ENCODE measurements around the gene SORCS1. TPM values are rescaled to one million over a fixed set of nuclear protein-coding genes. Genes with fewer than 3 reads are reported as not detected.

Gene SORCS1
- total and polyA plus RNA-seq, 2 experiments from 2014 or later: 2.9 to 8.9 TPM

DNA sequence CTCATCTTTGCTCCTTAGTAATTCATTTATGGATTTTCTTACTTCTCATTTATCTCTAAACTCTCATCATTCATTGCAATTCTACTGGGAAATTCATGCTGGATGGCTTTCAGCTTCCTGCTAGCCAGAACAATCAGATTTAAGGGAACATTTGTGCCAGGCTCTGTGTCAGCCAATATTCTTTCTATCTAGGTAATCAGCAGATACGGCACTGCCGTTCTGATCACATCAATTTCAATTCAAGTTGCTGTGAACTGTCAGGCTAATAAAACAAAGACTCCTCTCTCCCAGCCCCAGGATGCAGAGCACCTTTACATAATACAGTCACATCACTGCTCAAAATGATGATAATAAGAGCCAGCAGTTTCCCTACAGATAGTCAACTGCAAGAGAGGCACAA lies 468.3 kb downstream of the SORCS1 start (continued):
- TF ChIP-seq, protein P1, sequence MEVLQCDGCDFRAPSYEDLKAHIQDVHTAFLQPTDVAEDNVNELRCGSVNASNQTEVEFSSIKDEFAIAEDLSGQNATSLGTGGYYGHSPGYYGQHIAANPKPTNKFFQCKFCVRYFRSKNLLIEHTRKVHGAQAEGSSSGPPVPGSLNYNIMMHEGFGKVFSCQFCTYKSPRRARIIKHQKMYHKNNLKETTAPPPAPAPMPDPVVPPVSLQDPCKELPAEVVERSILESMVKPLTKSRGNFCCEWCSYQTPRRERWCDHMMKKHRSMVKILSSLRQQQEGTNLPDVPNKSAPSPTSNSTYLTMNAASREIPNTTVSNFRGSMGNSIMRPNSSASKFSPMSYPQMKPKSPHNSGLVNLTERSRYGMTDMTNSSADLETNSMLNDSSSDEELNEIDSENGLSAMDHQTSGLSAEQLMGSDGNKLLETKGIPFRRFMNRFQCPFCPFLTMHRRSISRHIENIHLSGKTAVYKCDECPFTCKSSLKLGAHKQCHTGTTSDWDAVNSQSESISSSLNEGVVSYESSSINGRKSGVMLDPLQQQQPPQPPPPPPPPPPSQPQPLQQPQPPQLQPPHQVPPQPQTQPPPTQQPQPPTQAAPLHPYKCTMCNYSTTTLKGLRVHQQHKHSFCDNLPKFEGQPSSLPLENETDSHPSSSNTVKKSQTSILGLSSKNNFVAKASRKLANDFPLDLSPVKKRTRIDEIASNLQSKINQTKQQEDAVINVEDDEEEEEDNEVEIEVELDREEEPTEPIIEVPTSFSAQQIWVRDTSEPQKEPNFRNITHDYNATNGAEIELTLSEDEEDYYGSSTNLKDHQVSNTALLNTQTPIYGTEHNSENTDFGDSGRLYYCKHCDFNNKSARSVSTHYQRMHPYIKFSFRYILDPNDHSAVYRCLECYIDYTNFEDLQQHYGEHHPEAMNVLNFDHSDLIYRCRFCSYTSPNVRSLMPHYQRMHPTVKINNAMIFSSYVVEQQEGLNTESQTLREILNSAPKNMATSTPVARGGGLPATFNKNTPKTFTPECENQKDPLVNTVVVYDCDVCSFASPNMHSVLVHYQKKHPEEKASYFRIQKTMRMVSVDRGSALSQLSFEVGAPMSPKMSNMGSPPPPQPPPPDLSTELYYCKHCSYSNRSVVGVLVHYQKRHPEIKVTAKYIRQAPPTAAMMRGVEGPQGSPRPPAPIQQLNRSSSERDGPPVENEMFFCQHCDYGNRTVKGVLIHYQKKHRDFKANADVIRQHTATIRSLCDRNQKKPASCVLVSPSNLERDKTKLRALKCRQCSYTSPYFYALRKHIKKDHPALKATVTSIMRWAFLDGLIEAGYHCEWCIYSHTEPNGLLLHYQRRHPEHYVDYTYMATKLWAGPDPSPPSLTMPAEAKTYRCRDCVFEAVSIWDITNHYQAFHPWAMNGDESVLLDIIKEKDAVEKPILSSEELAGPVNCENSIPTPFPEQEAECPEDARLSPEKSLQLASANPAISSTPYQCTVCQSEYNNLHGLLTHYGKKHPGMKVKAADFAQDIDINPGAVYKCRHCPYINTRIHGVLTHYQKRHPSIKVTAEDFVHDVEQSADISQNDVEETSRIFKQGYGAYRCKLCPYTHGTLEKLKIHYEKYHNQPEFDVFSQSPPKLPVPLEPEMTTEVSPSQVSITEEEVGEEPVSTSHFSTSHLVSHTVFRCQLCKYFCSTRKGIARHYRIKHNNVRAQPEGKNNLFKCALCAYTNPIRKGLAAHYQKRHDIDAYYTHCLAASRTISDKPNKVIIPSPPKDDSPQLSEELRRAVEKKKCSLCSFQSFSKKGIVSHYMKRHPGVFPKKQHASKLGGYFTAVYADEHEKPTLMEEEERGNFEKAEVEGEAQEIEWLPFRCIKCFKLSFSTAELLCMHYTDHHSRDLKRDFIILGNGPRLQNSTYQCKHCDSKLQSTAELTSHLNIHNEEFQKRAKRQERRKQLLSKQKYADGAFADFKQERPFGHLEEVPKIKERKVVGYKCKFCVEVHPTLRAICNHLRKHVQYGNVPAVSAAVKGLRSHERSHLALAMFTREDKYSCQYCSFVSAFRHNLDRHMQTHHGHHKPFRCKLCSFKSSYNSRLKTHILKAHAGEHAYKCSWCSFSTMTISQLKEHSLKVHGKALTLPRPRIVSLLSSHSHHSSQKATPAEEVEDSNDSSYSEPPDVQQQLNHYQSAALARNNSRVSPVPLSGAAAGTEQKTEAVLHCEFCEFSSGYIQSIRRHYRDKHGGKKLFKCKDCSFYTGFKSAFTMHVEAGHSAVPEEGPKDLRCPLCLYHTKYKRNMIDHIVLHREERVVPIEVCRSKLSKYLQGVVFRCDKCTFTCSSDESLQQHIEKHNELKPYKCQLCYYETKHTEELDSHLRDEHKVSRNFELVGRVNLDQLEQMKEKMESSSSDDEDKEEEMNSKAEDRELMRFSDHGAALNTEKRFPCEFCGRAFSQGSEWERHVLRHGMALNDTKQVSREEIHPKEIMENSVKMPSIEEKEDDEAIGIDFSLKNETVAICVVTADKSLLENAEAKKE (CRISPR knock-in tag; IDR thresholded peaks at IDR 0.05): no peak
- no peak for TF ChIP-seq JUNB (IDR thresholded peaks at IDR 0.05; ENCODE audit: unreplicated experiment)

DNA sequence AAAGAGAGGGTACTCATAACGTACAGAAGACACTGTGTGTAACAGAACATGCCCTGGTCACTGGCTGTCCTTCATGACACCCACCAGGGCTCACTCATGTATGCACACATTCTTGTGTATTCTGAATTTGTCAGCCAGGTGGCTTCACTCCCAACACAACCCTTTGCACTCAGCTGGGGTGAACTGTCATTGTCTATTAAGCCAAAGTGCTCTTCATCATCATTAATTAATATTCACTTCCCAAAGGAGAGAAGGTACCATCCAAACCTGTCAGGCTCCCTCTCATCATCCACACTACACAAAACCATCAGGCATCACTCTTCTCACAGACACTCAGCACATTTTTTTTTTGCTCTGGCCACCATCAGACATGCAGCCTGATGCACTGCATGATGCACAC lies 469.8 kb downstream of the SORCS1 start:
- DNase-seq (ENCODE audit: low spot score): no peak
- Histone ChIP-seq H2AFZ (no peak overlapping the region), H3F3A (replicated peaks; ENCODE audit: low read depth) (no peaks in the 10 kb centered on the region), H3K79me2 (replicated peaks; ENCODE audit: insufficient read depth) (no peaks in the 10 kb centered on the region), H3K36me3 (ENCODE audit: insufficient read depth) (no peaks in the 10 kb centered on the region), H3K4me3 (no peak overlapping the region), H3K4me1 (ENCODE audit: insufficient read depth) (no peaks in the 10 kb centered on the region), H3K4me2 (no peak overlapping the region), H3K27me3 (ENCODE audit: insufficient read depth) (no peaks in the 10 kb centered on the region), H3K27ac (ENCODE audit: low read depth) (no peak overlapping the region), H3K9me2 (ENCODE audit: insufficient read depth) (no peaks in the 10 kb centered on the region), H4K20me1 (replicated peaks; ENCODE audit: insufficient read depth) (no peaks in the 10 kb centered on the region)
- no peak overlapping the region for H3K27ac Mint-ChIP-seq
- H3K36me3 Mint-ChIP-seq (ENCODE audit: low read depth): no peaks in the 10 kb centered on the region
- peaks cover 11% of the 10 kb centered on the region; the same call in 2 of the 3 replicates for H3K4me1 Mint-ChIP-seq
- no peak for ATAC-seq
- peaks cover 5% of the 10 kb centered on the region for H3K27me3 Mint-ChIP-seq (ENCODE audit: insufficient read depth, low read depth, poor library complexity)
- no peak overlapping the region for H3K4me3 Mint-ChIP-seq
- H3K9me3 Mint-ChIP-seq: no peaks in the 10 kb centered on the region
- TF ChIP-seq POLR2AphosphoS5 (IDR thresholded peaks at IDR 0.05; ENCODE audit: low read depth) (no peak), ZNF114 (CRISPR knock-in tag; IDR thresholded peaks at IDR 0.05) (no peak), EZH2 (IDR thresholded peaks at IDR 0.05; ENCODE audit: low read depth, unreplicated experiment) (no peak)
- TF ChIP-seq, protein P2, sequence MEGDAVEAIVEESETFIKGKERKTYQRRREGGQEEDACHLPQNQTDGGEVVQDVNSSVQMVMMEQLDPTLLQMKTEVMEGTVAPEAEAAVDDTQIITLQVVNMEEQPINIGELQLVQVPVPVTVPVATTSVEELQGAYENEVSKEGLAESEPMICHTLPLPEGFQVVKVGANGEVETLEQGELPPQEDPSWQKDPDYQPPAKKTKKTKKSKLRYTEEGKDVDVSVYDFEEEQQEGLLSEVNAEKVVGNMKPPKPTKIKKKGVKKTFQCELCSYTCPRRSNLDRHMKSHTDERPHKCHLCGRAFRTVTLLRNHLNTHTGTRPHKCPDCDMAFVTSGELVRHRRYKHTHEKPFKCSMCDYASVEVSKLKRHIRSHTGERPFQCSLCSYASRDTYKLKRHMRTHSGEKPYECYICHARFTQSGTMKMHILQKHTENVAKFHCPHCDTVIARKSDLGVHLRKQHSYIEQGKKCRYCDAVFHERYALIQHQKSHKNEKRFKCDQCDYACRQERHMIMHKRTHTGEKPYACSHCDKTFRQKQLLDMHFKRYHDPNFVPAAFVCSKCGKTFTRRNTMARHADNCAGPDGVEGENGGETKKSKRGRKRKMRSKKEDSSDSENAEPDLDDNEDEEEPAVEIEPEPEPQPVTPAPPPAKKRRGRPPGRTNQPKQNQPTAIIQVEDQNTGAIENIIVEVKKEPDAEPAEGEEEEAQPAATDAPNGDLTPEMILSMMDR (conservative IDR thresholded peaks at IDR 0.05; ENCODE audit: low read depth in 2 of 2): no peak
- TF ChIP-seq, protein P1 (CRISPR knock-in tag; IDR thresholded peaks at IDR 0.05): no peak
- TF ChIP-seq, protein P3, sequence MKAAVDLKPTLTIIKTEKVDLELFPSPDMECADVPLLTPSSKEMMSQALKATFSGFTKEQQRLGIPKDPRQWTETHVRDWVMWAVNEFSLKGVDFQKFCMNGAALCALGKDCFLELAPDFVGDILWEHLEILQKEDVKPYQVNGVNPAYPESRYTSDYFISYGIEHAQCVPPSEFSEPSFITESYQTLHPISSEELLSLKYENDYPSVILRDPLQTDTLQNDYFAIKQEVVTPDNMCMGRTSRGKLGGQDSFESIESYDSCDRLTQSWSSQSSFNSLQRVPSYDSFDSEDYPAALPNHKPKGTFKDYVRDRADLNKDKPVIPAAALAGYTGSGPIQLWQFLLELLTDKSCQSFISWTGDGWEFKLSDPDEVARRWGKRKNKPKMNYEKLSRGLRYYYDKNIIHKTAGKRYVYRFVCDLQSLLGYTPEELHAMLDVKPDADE (IDR thresholded peaks at IDR 0.05): no peak

Measured in GM23338 (cell line).